H4 (cell line): ENCODE results near the gene MPZL2. TPM values are rescaled to one million over a fixed set of nuclear protein-coding genes. Genes with fewer than 3 reads are reported as not detected.

Experiments
- DNase-seq: peaks from one replicate; pipeline ENCODE4 v3.0.0-alpha.2; 2015; ENCODE audit warnings: low spot score
- total RNA-seq: library from RNA; depleted of rRNA; stranded (reverse); fragments of >200 nt; shearing (Covaris generic); gene quantifications from 2 replicates; pipeline ENCODE4 v1.2.3, GENCODE V29; 2014

Gene MPZL2
- total RNA-seq, 1 experiment from 2014 or later = 1.0 TPM

DNA sequence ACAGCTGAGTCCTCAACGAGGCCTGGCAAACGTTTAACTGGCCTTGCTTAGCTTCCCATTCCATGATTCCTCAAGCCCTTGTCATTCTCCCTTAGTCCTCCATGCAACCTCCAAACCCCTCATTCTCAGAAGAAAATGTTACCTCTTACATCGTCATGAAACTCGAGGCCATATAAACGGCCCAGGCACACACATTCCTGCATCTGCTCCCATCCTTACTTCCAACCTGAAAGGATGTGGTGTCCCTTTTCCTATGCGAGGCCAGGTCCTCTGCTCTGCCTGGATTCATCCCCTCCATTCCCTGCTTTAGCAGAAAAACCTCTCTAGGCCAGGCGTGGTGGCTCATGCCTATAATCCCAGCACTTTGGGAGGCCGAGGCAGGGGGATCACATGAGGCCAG is 20.9 kb downstream of the MPZL2 start:
- no peak for DNase-seq

DNA sequence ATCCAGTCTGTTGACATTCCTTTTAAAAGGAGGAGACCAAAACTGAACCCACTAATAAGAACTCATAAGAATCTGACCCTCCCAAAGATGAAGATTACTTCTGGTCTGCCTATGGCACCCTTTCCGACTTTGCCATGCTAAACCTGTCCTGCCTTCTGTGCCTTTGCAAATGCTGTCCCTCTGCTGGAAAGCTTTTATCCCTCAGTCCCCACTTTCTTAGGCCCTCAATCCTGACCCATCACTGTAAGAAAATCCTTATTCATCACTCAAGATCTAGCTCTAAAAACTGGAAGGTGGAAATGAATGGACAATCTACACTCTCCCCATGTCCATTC is 22.4 kb downstream of the MPZL2 start:
- no peak for DNase-seq

DNA sequence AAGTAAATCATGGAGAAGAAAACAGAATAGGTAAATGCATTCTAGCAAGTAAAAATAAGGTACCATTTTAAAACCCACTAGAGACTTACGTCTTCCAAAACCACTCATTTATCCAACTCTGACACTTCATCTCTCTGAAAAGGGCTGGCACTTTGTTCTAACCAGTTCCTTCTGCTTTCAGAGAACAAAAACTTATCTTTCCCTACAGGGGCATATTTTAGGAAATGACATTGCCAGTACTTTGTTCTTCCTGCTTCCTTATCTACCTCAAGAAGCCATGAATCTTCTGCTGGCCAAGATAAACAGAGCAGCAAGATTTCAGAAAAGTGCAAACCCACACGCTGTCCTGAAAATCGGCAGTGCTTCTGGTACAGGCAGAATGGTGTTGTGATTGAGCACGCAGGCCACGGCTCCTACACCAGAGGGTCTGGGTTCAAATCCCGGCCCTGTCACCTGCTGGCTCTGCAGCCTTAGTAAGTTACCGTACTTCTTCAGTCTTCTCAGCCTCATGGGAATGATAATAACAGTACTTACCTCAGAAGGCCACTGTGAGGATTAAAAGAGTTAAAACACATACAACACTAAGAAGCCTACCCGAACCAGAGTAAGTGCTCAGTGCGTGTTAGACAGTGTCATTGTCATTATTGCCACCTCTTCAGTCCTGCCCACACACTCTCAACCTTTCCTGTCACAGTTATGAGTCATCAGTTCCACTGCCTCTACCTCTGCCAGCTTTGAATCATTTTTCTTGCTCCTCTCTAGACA is 22.9 kb downstream of the MPZL2 start:
- peak; percentile 60 for DNase-seq

DNA sequence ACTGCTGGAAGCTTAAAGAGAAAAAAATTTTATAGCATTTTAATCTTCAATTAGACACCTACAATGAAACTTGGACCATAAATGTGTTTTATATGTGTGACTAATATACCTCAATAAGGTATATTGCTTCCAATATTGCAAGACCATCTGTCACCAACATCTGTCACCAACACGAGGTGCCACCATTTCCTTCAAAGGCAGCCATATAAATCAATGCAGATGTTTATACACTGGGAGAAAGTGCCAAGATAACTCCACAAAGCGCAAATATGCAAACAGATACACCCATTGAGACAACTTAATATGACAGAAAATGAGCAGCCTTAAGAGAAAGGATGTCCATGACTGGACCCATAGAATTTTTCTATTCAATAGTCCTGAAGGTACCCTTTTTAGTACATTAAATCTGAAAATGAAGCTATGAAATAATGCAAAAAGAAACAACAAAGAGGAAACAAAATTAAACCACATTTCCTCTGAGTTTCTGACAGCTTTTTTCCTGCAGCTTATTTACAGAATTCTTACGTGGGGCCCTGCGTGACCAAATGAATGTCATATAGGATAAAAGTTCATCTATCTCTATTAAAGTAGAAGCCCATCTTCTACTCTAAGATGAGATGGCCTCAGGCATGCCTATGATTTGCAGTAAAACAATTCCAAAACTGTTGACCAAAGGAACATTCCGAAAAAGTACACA is 24.4 kb downstream of the MPZL2 start:
- DNase-seq = no peak

DNA sequence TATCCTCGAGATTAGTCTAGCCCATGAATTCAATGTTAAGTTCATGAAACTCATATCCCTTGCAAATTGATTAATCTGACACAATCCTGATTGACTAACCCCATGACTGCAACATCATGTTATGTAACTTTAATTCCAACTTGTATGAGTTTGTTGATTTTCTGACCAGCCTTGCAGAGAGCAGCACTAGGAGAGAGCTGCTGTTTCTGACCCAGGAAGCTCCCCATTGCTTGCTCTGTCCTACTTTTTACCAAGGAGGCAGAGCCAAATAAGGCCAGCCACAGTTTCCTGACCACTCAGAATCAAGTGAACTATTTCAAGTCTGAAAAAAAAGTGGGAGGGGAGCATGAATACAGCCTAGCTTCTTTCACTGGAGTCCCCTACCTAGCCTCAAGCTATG is 25.2 kb downstream of the MPZL2 start:
- DNase-seq = no peak

DNA sequence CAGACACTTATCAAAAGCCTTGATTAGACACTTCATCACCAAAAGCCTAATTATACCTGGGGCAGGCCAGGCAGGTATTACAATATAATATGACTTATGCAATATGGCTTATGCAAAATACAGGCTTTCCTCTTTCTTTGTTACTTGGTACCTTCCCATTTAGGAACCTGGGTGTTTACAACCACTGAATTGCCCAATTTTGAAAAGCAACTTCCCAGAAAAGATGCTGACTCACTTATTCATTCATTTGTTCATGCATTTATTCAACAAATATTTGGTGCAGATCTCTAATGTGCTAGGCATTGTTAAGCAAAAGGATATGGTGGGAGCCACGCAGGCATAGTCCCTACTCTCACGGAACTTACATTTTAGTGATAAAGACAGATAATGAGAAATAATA is 25.7 kb downstream of the MPZL2 start:
- no peak for DNase-seq

DNA sequence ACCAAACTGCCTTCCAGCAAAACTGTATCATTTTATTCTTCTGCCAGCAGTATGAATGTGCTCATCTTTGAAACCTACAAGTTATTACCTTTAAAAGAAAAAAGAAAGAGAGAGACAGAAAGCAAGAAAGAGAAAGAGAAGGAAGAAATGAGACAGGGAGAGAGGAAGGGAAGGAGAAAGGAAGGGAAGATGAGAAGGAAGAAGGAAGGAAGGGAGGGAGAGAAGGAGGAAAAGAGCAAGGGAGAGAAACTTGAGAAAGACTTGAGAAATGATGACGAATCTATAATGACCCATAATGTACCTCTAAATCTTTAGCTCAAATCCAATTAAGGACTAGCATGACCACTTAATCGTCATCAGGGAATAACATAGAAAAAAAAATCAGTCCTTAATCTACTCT is 27.9 kb downstream of the MPZL2 start:
- DNase-seq = no peak

DNA sequence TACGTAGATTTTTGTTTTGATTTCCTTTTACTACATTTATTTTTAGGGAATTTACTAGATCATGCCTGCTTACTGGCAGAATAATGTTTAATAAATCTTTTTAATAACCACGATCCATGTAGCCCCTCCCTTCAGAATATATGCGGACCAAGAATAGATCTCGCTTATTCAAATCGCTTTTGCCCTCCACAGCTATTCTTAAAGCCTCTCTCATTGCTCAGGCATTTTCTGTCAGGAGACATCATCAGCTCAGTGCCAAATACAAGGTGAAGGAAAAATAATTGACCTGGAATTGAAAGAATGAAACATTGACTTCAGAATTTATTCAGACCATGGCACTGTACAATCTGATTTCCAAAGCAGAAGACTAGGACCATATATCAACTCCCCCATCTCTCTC is 29.3 kb downstream of the MPZL2 start:
- no peak for DNase-seq

DNA sequence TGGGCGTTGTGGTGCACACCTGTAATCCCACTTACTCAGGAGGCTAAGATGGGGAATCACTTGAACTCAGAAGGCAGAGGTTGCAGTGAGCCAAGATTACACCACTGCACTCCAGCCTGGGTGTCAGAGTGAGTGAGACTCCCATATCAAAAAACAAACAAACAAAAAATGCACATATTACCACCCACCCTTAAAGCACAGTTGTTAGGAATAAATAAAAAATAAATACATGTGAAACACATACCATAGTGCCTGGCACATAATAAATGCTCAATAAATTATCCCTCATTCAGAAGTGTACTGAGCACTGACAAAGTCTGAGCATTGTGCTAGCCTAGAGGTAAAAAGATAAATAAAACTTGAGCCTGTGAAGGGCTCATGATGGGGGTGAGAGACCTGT is 30.2 kb downstream of the MPZL2 start:
- DNase-seq = no peak

DNA sequence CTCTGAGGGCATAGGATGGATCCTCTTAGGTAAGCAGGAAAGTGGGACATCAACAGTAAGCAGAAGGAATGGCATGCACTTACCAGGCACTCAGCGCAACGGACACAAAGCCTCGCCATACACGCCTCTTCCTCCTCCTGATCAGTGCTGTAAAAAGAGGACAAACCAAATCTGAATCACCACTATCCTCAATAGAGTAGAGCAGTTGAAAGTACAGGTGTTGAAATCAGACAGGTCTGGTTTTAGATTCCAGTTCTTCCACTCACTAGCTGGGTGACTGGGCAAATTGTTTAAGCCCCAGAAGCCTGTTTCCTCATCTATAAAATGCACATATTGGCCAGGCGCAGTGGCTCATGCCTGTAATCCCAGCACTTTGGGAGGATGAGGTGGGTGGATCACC is 30.7 kb downstream of the MPZL2 start:
- DNase-seq = no peak

DNA sequence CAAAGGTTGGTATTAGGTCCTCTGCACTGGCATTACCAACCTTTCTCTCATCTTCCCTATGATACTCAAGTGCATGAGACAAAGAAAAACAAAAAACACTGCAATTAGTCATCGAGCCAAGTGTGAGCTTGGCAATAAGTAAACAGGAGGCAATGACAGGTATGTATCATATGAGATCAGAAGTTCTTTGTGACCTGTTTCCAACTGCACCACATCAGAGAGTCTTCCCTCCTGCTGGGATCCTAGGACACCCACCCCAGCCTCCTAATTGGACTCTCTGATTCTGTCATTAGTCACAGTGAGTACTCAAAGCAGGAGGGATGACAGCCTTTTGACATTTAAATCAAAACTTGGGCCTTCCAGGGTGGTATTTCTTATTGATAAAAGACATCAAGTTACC is 31.4 kb downstream of the MPZL2 start:
- DNase-seq = no peak

DNA sequence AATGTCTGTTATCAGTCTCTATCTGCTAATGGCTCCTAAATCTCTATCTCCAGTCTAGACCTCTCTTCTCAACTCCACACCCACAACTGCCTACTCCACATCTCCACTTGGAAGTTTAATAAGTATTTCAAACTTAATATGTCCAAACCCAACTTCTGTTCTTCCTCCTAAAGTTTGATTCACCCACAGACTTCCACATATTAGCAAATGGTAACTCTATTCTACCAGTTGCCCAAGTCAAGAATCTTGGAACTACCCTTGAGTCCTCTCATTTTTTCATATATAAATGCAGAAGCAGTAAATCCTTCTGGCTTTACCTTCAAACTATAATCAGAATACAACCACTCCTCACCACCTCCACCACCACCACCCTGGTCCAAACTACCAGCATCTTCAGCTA is 32.6 kb downstream of the MPZL2 start:
- DNase-seq = no peak

DNA sequence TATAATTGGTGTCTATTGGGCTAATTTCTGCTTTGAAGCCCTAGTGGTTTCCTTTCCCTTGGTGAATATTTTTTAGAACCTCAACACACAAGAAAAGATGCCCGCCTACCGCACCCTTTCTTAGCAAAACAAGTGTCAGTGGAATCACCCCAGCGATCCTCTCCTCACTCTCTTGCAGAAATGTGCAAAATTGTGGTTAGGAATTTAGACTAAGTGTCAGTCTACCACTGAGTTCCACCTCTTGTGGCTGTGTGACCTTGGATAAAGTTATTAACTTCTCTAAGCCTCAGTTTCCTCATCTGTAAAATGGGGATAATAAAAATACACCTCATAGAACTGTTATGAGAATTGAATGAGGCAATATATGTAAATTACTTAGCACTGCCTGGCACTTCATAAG is 34.0 kb downstream of the MPZL2 start:
- no peak for DNase-seq

DNA sequence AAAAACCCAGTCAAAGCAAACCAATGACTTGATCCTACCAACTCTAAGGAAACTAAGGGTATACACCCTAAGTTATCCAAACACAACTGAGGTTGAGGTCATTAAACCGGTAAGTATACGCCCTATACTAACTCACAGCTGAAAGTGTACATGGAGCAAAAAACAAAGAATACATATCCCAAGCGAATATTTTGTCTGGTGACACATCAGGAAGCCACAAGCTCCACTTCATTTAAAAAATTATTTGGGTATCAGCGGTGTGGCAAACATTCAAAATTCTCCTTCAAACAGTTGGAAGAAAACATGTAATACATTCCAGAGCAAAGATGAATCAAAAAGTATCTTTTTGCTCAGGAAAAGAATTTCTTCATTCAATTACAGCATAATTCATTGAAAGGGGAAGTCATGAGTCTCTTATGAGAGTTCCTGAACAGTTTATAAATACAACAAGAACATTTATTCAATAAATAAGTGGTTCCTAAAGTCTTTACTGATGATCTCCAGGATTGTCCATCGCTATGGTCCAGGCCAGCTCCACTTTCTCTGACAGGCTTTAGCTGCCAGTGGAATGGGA is 34.7 kb downstream of the MPZL2 start:
- DNase-seq = no peak

DNA sequence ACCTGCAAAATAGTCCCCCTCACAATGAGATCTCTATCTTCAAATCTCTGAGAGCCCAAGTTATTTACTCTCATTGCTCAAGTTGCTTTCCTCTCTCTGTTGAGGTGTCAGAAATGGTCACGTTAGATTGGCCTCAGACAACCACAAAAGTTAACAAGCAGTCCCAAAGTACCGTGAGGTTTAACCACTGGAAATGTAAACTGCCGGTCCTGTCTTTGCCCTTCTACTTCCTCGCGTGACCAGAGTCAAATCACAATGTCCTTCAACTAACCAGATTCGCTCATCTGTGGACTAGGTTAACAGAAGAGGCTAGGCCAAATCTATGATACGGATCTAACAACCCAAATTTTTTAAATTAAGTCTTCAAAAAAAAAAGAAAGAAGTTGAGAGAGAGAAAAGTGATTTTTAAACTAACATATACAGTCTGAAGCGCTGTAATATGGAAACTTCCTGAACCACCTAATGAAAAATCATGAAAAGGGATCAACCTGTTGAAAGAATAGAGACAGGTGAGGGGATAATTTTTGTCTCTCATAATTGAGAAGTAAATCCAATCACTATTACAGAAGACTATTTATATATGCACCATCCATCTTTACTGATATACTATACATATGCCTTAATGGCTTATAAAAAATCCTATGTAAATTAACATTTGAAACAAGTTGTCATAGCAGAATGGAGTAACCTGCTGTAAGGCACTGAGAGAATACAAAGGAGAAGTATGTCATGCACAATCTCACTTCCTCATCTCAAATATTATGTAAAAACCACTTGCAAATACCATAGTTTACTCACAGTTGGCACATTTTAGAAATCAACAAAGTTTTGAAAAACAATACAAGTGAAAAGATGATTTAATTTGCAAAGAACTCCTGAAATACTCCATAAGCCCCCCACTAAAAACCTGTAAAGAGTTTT is 36.0 kb downstream of the MPZL2 start:
- DNase-seq = no peak

DNA sequence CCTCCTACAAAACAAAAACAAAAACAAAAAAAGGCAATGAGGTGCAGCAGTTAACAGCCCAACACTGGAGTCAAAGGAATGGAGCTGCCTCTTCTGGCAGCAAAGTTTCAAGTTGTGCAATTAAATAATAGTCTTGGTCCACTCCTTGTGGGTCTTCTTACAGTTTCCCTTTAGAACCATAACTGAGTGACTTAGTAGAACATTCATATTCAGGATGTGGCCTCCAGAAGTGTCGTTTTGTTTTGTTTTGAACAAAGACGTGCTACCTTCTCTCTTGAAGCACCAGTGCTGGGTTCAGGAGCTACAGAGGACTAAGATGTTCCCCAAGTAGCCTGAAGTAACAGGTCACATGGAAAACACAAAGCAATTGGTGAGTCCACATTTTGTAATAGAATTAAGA is 37.3 kb downstream of the MPZL2 start:
- no peak for DNase-seq

DNA sequence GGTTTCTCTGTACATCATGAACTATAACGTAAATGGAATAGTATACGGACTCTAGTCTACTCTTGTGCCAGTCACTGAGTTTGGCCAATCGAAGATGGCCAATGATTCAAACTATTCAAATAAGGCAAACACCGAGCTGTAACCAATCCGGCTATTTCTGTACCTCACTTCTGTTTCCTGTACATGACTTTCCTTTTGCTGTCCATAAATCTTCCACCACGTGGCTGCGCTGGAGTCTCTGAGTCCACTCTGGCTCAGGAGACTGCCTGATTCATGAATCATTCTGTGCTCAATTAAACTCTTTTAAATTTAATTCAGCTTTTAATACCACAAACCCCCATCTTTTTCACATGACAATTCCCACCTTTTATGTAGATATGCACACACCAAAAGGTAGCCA is 37.8 kb downstream of the MPZL2 start:
- DNase-seq = no peak

DNA sequence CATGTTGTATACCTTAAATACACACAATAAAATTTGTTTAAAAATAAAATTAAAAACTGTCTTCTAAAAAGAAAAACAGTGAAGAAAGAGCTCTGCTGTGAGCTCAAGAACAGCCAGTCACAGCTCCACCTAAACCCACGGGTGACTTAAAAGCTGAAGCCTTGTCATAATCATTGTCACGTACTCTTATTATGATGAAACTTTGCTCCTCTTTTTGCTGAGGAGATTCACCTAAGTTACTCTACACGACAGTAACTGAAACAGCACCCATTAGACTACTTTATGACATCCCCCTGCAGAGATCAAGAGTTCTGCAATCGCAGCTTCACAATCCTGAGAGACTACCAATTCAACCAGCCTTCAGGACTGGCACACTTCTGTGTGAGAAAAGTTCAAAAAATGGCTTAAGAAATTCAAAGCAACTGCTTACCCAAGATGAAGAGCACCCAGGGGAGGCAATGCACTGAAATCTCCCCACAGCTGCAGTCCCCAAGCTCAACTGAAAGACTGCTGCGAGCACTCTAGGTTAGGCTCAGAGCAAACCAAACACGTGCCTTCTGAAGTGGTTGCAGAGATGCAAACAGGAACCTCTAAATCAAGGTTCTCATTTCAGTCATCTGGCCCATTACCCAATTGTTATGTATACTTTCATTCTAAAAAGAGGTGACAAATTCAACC is 39.4 kb downstream of the MPZL2 start, which contains the start of gene JAML:
TSS of gene JAML (minus strand) at position 501 of the 678 bp plus-strand sequence. CDS start 10,145 bp downstream, outside the sequence.
- no peak for DNase-seq

DNA sequence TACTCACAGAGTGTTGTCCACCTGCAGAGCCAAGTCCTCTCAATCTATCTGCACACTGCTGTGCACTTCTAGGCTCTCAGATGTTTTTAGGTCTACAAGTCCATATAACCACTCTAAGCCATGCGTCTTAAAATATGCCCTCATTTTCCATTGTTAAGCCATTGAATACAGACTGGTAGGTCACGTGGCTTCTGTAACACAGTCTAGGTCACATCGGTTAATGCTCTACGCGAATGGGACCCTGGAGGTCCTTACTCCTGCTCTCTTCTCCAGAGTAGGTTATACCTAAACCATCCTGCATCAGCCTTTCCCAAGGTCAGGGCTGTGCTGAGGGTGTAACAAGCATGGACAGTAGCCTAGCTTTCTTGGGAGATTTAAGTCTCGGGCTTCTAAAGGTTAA is 40.1 kb downstream of the MPZL2 start:
- DNase-seq = no peak

DNA sequence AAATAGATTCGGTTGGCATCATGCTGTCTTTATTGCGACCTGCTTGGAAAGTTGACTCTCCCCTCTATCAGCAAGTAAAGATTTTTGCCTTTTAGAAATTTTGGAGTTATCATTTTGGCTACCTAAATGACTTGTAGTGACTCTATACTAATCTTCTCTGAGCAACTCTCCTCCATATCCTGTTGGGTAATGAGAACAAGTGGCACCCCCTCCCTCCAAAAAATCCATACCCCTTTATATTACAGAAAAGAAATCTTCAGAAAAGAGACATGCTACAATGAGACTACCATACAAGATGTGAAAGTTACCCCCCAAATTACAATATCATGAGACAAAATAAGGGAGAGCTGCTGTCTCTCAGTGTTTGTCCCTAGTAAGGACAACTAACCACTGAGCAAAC is 40.5 kb downstream of the MPZL2 start:
- no peak for DNase-seq

DNA sequence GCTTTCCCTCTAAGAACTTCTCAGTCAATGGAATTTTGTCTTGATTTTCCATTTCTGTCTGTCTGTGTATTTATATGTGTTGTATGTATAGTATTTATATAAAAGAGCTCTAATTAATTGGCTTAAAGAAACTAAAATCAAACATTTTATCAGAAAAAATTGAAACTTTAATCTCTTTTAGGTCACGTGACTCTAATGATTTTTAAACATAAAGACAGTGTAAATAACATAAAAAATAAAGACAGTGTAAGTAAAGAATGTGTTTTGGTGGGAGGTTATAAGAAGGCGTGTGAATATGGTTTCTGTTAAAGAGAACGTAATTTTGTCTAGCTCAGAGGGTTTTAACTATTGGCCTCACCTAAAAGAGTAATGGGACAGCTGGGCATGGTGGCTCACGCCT is 41.7 kb downstream of the MPZL2 start:
- DNase-seq = no peak

DNA sequence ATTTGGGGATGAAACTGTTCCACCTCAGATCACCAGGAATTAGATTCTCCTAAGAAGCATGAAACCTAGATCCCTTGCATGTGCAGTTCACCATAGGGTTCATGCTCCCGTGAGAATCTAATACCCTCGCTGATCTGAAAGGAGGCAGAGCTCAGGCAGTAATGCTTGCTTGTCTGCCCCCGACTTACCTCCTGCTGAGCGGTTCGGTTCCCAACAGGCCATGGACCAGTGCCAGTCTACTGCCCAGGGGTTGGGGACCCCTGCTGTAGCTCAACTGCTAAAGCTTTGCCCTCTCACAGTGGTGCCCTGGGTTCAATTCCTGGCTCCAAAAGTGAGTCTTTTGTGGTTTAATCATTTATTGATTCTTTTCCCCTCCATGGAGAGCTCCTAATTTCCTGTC is 42.7 kb downstream of the MPZL2 start:
- DNase-seq = no peak
